ENCODE data around the gene FES.

DNA sequence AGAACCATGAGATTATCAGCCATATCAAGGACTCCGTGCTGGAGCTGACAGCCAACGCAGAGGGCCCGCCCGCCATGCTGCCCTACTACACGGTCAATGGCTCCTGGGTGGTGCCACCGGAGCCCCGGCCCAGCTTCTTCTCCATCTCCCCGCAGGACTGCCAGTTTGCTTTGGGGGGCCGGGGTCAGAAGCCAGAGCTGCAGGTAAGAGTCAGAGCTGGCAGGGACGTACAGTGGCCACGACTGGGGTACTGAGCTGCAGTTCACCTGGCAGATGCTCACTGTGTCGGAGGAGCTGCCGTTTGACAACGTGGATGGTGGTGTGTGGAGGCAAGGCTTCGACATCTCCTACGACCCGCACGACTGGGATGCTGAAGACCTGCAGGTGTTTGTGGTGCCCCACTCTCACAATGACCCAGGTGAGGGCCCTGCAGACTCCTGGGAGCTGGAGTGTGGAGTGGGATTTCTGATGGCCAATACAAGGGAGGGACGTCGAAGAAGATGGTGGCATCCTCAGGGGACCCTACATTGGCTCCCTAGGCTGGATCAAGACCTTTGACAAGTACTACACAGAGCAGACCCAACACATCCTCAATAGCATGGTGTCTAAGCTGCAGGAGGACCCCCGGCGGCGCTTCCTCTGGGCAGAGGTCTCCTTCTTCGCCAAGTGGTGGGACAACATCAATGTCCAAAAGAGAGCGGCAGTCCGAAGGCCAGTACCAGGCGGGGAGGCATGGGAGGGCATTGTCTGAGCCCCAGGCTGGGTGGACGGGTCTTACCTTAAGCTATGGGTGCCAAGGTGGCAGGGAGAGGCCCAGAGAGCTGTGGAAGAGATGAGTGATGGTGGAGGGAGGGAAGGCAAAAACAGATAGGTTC, 21.2 kb downstream of the FES start:
- TF ChIP-seq SIN3A (IDR thresholded peaks at IDR 0.05; ENCODE audit: borderline replicate concordance, insufficient read depth, low read length) (no peak), POLR2AphosphoS5 (IDR thresholded peaks at IDR 0.05; ENCODE audit: low read depth, low read length) (no peak), TAF1 (IDR thresholded peaks at IDR 0.05; ENCODE audit: borderline replicate concordance, insufficient read depth, low read length) (no peak), FOXP2 (optimal IDR thresholded peaks at IDR 0.05; ENCODE audit: borderline replicate concordance, extremely low read depth, extremely low read length, insufficient read depth) (no peak)
- TF ChIP-seq, protein P1, sequence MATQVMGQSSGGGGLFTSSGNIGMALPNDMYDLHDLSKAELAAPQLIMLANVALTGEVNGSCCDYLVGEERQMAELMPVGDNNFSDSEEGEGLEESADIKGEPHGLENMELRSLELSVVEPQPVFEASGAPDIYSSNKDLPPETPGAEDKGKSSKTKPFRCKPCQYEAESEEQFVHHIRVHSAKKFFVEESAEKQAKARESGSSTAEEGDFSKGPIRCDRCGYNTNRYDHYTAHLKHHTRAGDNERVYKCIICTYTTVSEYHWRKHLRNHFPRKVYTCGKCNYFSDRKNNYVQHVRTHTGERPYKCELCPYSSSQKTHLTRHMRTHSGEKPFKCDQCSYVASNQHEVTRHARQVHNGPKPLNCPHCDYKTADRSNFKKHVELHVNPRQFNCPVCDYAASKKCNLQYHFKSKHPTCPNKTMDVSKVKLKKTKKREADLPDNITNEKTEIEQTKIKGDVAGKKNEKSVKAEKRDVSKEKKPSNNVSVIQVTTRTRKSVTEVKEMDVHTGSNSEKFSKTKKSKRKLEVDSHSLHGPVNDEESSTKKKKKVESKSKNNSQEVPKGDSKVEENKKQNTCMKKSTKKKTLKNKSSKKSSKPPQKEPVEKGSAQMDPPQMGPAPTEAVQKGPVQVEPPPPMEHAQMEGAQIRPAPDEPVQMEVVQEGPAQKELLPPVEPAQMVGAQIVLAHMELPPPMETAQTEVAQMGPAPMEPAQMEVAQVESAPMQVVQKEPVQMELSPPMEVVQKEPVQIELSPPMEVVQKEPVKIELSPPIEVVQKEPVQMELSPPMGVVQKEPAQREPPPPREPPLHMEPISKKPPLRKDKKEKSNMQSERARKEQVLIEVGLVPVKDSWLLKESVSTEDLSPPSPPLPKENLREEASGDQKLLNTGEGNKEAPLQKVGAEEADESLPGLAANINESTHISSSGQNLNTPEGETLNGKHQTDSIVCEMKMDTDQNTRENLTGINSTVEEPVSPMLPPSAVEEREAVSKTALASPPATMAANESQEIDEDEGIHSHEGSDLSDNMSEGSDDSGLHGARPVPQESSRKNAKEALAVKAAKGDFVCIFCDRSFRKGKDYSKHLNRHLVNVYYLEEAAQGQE (IDR thresholded peaks at IDR 0.05; ENCODE audit: insufficient read depth in 1 of 2, low read depth in 2 of 2, low read length in 2 of 2): no peak
